H1 (cell line): ENCODE results near the gene ZSCAN1. TPM values are rescaled to one million over a fixed set of nuclear protein-coding genes. Genes with fewer than 3 reads are reported as not detected.

Source experiments
- EZH2 ChIP-seq: fragments of 200-600 bp; sonication (generic); IDR thresholded peaks from 2 replicates; pipeline ENCODE4 v1.7.1; 2012; ENCODE audit warnings: low read depth, mild to moderate bottlenecking, moderate library complexity, low read length, inconsistent platforms; ENCODE audit not compliant: severe bottlenecking
- POU5F1 ChIP-seq: IDR thresholded peaks from 2 replicates; pipeline ENCODE4 v1.6.1; 2011; ENCODE audit warnings: low read depth, mild to moderate bottlenecking, low read length, moderate library complexity
- SIRT6 ChIP-seq: IDR thresholded peaks from one replicate; pipeline ENCODE4 v1.7.1; 2012; ENCODE audit warnings: low read length, inconsistent platforms
- polyA plus RNA-seq, 7 experiments: library from polyadenylated mRNA; depleted of rRNA in 3 of 7; stranded (reverse) in 5 of 7; unstranded in 2 of 7; fragments of >200 nt in 5 of 7; fragments of 200-250 nt in 2 of 7; gene quantifications; 1 replicate in 5 of 7; 2 replicates in 1 of 7; 4 replicates in 1 of 7; pipeline versions ENCODE4 v1.2.1 to v1.2.3, GENCODE V29; 2011 to 2013; ENCODE audit warnings: missing spikeins in 2 of 7, mixed read lengths in 2 of 7
- total RNA-seq: library from RNA; stranded (reverse); fragmentation: NEBNext Ultra II Directional; extraction: Animal tissue kit (Norgen Biotek cat#: 25700); gene quantifications from 2 replicates; pipeline ENCODE4 v1.2.1, GENCODE V29; 2021

ZSCAN1 gene
- total and polyA plus RNA-seq, 2 of the 8 experiments (the other 6 are each of a cell fraction or from before 2014, with no cell fraction given): 1.2 to 4.3 TPM

DNA sequence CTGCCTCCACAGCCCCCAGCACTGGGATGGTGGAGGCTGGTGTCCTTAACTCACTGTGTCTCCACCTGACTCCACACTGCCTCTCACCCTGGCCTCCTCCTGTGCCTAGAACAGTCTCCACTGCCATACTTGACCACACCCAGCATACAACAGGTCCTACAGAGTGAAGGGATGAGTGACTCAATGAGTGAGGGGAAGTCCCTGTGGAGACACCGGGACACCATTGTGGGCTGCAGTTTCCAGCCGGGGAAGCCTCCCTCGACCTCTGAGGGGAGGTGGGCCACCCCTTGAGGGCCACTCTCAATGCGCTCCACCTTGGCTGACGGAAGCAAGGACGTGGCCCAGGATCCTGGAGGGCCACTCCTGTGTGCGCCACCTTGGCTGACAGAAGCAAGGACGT lies 22.4 kb downstream of the ZSCAN1 start (continued):
- TF ChIP-seq EZH2 (no peak), POU5F1 (no peak), SIRT6 (no peak)
